OCI-LY7 (cell line): ENCODE data around the gene RETREG1. TPM values are rescaled to one million over a fixed set of nuclear protein-coding genes. Genes with fewer than 3 reads are reported as not detected.

Experiments used
- BruUV-seq: library from RNA; stranded (reverse); fragments of 400-500 nt; replicated peaks from 2 replicates; lab custom pipeline; 2021; lab: Mats Ljungman, UMichigan
- CTCF ChIA-PET: fragments of 300-600 bp; sonication (Branson Sonifier 250); formaldehyde crosslinking; loops from one replicate; lab custom pipeline; 2022; ENCODE audit warnings: antibody characterized with exemption; ENCODE audit not compliant: unreplicated experiment; lab: Charles Lee
- POLR2A ChIA-PET: fragments of 300-600 bp; sonication (Branson Sonifier 250); formaldehyde crosslinking; loops from one replicate; lab custom pipeline; 2022; ENCODE audit warnings: antibody characterized with exemption; lab: Charles Lee
- DNase-seq: peaks from one replicate; pipeline ENCODE4 v3.0.0-alpha.2; 2015; ENCODE audit warnings: low spot score
- H2AFZ ChIP-seq: fragments of 200-600 bp; sonication (generic), shearing (Covaris generic); 2 replicates; pipeline ENCODE4 v1.6.1; 2014; ENCODE audit warnings: mild to moderate bottlenecking, antibody characterized with exemption, low read length, moderate library complexity
- H3K27ac ChIP-seq: fragments of 200-600 bp; sonication (generic); 2 replicates; pipeline ENCODE4 v1.5.1; 2014; ENCODE audit warnings: mixed run types, low read depth, mild to moderate bottlenecking, moderate library complexity, low read length, inconsistent platforms; ENCODE audit not compliant: poor library complexity, severe bottlenecking
- H3K36me3 ChIP-seq: fragments of 200-600 bp; sonication (generic); 2 replicates; pipeline ENCODE4 v1.6.1; 2014; ENCODE audit warnings: mild to moderate bottlenecking, antibody characterized with exemption, low read length, moderate library complexity, mixed read lengths; ENCODE audit not compliant: insufficient read depth
- H3K4me1 ChIP-seq: fragments of 200-600 bp; sonication (generic); 2 replicates; pipeline ENCODE4 v1.5.1; 2014; ENCODE audit warnings: mild to moderate bottlenecking, low read length; ENCODE audit not compliant: insufficient read depth, poor library complexity, severe bottlenecking
- H3K4me2 ChIP-seq: fragments of 200-600 bp; sonication (generic); 2 replicates; pipeline ENCODE4 v1.6.1; 2014; ENCODE audit warnings: mild to moderate bottlenecking, low read length
- H3K4me3 ChIP-seq: fragments of 200-600 bp; sonication (generic); 2 replicates; pipeline ENCODE4 v1.5.1; 2014; ENCODE audit warnings: mild to moderate bottlenecking, low read depth, low read length; ENCODE audit not compliant: poor library complexity, severe bottlenecking
- H3K79me2 ChIP-seq: fragments of 200-600 bp; sonication (generic); 2 replicates; pipeline ENCODE4 v1.6.1; 2016; ENCODE audit warnings: low read depth, mild to moderate bottlenecking, low read length, moderate library complexity, mixed read lengths; ENCODE audit not compliant: insufficient read depth
- H3K9me2 ChIP-seq: fragments of 200-600 bp; sonication (generic); 2 replicates; pipeline ENCODE4 v1.6.1; 2016; ENCODE audit warnings: mild to moderate bottlenecking, low read length, mixed read lengths; ENCODE audit not compliant: insufficient read depth
- H3K9me3 ChIP-seq: fragments of 200-600 bp; sonication (generic); 2 replicates; pipeline ENCODE4 v1.6.1; 2014; ENCODE audit warnings: mild to moderate bottlenecking, mixed run types, low read length, mixed read lengths
- H4K20me1 ChIP-seq: fragments of 200-600 bp; sonication (generic); 2 replicates; pipeline ENCODE4 v1.6.1; 2014; ENCODE audit warnings: mild to moderate bottlenecking, antibody characterized with exemption, low read length, moderate library complexity, mixed read lengths; ENCODE audit not compliant: insufficient read depth
- EZH2phosphoT487 ChIP-seq: fragments of 200-600 bp; sonication (generic); IDR thresholded peaks from 2 replicates; pipeline ENCODE4 v1.6.1; 2018; ENCODE audit warnings: low read depth, borderline replicate concordance, mild to moderate bottlenecking, mixed run types, antibody characterized with exemption, low read length, moderate library complexity, mixed read lengths
- intact Hi-C: fragments of 100-400 bp; cut with micrococcal nuclease; formaldehyde crosslinking; loops from one replicate; pipeline ENCODE4 v1.10.0; 2022; ENCODE audit not compliant: unreplicated experiment
- total RNA-seq, 2 experiments: library from RNA; depleted of rRNA in 1 of 2; stranded (reverse); fragments of >200 nt in 1 of 2; shearing (Covaris generic) in 1 of 2; gene quantifications; 2 replicates each; pipeline ENCODE4 v1.2.3, GENCODE V29; 2014 to 2022
- TF ChIP-seq, protein P1 (sequence below): fragments of 200-600 bp; sonication (generic); conservative IDR thresholded peaks from 2 replicates; pipeline ENCODE4 v1.5.1; 2014; ENCODE audit warnings: mild to moderate bottlenecking, antibody characterized with exemption, low read length, moderate library complexity, mixed read lengths

Gene RETREG1
- total RNA-seq, 2 experiments from 2014 or later: 2.4 to 2.6 TPM

DNA sequence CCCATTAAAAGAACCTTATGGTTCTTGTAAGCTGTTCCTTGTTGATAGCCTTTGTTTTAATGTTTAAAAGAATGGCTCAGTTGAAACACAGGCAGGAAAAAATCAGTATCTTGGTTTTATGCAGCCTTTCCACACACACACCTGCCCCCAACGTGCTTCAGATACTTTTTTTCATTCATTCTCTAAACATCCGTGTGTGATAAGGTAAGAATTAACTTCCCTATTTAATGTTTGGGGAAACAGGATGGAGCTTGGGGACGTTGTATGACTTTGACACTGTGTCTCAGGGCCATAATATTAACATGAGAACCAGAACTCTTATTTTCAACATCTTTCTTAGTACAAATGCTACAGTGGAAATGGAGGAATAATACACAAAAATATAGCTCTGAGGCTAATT, 145.4 kb downstream of the RETREG1 start:
- Histone ChIP-seq H3K4me2 (no peak overlapping the region), H3K9me3 (no peaks in the 10 kb centered on the region), H3K79me2 (peaks cover 10% of the 10 kb centered on the region; the same call in 1 of the 2 replicates), H4K20me1 (no peaks in the 10 kb centered on the region), H3K9me2 (no peaks in the 10 kb centered on the region), H3K27ac (no peak overlapping the region), H3K4me3 (no peak overlapping the region), H2AFZ (no peak overlapping the region), H3K4me1 (peaks cover 18% of the 10 kb centered on the region), H3K36me3 (no peaks in the 10 kb centered on the region)
- DNase-seq: no peak
- TF ChIP-seq, protein P1, sequence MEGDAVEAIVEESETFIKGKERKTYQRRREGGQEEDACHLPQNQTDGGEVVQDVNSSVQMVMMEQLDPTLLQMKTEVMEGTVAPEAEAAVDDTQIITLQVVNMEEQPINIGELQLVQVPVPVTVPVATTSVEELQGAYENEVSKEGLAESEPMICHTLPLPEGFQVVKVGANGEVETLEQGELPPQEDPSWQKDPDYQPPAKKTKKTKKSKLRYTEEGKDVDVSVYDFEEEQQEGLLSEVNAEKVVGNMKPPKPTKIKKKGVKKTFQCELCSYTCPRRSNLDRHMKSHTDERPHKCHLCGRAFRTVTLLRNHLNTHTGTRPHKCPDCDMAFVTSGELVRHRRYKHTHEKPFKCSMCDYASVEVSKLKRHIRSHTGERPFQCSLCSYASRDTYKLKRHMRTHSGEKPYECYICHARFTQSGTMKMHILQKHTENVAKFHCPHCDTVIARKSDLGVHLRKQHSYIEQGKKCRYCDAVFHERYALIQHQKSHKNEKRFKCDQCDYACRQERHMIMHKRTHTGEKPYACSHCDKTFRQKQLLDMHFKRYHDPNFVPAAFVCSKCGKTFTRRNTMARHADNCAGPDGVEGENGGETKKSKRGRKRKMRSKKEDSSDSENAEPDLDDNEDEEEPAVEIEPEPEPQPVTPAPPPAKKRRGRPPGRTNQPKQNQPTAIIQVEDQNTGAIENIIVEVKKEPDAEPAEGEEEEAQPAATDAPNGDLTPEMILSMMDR: no peak
- TF ChIP-seq EZH2phosphoT487: no peak
- intact Hi-C loops: no loop called here
- ChIA-PET POLR2A (interaction anchor here (0.5 to 1.6 kb wide), 5 partner anchors 11 to 521 kb away, joined by 3 to 4 read pairs (median 3); no protein-coding TSS in a partner anchor), CTCF (no interaction called here)
- BruUV-seq: no TSS peak

DNA sequence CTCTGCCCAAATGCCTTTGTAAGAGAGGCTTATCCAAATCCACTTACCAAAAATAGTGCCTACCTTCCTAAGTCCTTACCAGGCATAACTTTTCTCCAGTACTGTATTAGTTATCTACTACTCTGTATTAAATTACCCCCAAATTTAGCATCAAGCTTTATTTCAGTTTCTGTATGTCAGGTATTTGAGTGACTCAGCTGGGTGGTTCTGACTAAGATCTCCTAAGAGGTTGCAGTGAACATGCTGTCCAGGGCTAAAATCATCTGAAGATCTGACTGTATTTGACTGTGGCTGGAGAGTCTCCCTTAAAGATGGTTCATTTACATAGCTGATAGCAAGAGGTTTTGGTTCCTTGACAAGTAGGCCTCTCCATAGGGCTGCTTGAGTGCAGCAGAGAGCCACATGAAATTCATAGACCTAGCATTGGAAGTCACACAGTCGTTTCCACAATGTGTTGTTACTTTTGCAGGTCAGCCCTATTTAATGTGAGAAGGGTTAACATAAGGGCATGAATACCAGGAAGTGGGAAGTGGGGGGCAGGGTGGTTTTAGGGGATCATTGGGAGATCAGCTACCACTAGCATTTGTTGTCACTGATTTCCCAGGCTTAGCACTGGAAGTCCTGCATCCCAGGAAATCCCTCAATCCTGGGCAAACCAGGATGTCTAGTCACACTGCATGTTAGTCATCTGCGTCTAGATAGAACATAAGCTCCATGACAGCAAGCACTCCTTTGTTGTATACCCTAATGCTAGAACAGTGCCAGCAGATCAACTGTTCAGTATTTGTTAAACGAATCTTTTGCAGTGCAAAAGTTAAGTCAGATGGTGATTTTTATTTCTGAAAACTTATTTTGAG, 149.2 kb downstream of the RETREG1 start:
- Histone ChIP-seq H3K4me3 (peak overlapping the region; percentile 99), H3K4me2 (peak overlapping the region; percentile 76), H3K9me2 (no peaks in the 10 kb centered on the region), H4K20me1 (peaks cover 24% of the 10 kb centered on the region), H3K79me2 (peaks cover 44% of the 10 kb centered on the region), H3K4me1 (peaks cover 35% of the 10 kb centered on the region), H3K36me3 (peaks cover 13% of the 10 kb centered on the region), H3K9me3 (no peaks in the 10 kb centered on the region), H2AFZ (no peak overlapping the region), H3K27ac (no peak overlapping the region)
- intact Hi-C loops: loop anchor here (10.0 kb wide), 1 partner anchor 1803 kb away; the partner anchor contains the start of gene OTULIN
- BruUV-seq: no TSS peak
- TF ChIP-seq EZH2phosphoT487: no peak
- TF ChIP-seq, protein P1: no peak
- ChIA-PET CTCF (no interaction called here), POLR2A (interaction anchor here (0.8 to 1.8 kb wide), 4 partner anchors 10 to 19 kb away, joined by 3 to 6 read pairs (median 4); no protein-coding TSS in a partner anchor)
- peak; percentile 9 for DNase-seq
